Measurements from ENCODE around the gene ARSK. TPM values are rescaled to one million over a fixed set of nuclear protein-coding genes. Genes with fewer than 3 reads are reported as not detected.

ARSK gene
- total RNA-seq, 1 experiment from 2014 or later = 3.6 TPM

- BruUV-seq (replicated peaks) = no TSS peak
- ChIA-PET CTCF (no interaction called here), POLR2A (no interaction called here)
- TF ChIP-seq CTCF (IDR thresholded peaks at IDR 0.05; ENCODE audit: unreplicated experiment) = no peak
- Mint-ChIP-seq H3K4me3 (ENCODE audit: unreplicated experiment) (no peak overlapping the region), H3K9me3 (ENCODE audit: unreplicated experiment) (no peaks in the 10 kb centered on the region), H3K4me1 (ENCODE audit: insufficient read depth, unreplicated experiment) (no peaks in the 10 kb centered on the region), H3K27ac (ENCODE audit: low read depth, unreplicated experiment) (no peak overlapping the region), H3K36me3 (ENCODE audit: insufficient read depth, unreplicated experiment) (peaks cover 69% of the 10 kb centered on the region), H3K27me3 (ENCODE audit: insufficient read depth, unreplicated experiment) (no peaks in the 10 kb centered on the region)
- intact Hi-C loops (cut with micrococcal nuclease) = loop anchor here (10.0 kb wide), 1 partner anchor 234 kb away; the partner anchor contains the start of gene MCTP1
- DNase-seq (ENCODE audit: unreplicated experiment) = no peak
These were observed 36.5 kb upstream of the ARSK start for GRCh38 chr5:95518417-95518816.

GRCh38 chr5:95519151-95519550 is 35.8 kb upstream of the ARSK start:
- DNase-seq (ENCODE audit: unreplicated experiment) = no peak
- no peak for TF ChIP-seq CTCF (IDR thresholded peaks at IDR 0.05; ENCODE audit: unreplicated experiment)
- CTCF ChIA-PET = interaction anchor here (0.7 kb wide), 1 partner anchor 60 kb away, joined by 5 read pairs; no protein-coding TSS in a partner anchor
- no TSS peak for BruUV-seq (replicated peaks)
- H3K27ac Mint-ChIP-seq (ENCODE audit: low read depth, unreplicated experiment) = no peak overlapping the region
- intact Hi-C loops (cut with micrococcal nuclease) = loop anchor here (10.0 kb wide), 1 partner anchor 234 kb away; the partner anchor contains the start of gene MCTP1
- no peak overlapping the region for H3K4me3 Mint-ChIP-seq (ENCODE audit: unreplicated experiment)
- H3K4me1 Mint-ChIP-seq (ENCODE audit: insufficient read depth, unreplicated experiment) = no peaks in the 10 kb centered on the region
- no peaks in the 10 kb centered on the region for H3K9me3 Mint-ChIP-seq (ENCODE audit: unreplicated experiment)
- H3K27me3 Mint-ChIP-seq (ENCODE audit: insufficient read depth, unreplicated experiment) = no peaks in the 10 kb centered on the region
- POLR2A ChIA-PET = no interaction called here
- peaks cover 62% of the 10 kb centered on the region for H3K36me3 Mint-ChIP-seq (ENCODE audit: insufficient read depth, unreplicated experiment)

GRCh38 chr5:95519681-95520080 is 35.2 kb upstream of the ARSK start:
- intact Hi-C loops (cut with micrococcal nuclease) = loop anchor here (10.0 kb wide), 1 partner anchor 235 kb away; the partner anchor contains the start of gene MCTP1
- ChIA-PET POLR2A (no interaction called here), CTCF (no interaction called here)
- Mint-ChIP-seq H3K4me1 (ENCODE audit: insufficient read depth, unreplicated experiment) (no peaks in the 10 kb centered on the region), H3K27ac (ENCODE audit: low read depth, unreplicated experiment) (no peak overlapping the region), H3K9me3 (ENCODE audit: unreplicated experiment) (no peaks in the 10 kb centered on the region), H3K27me3 (ENCODE audit: insufficient read depth, unreplicated experiment) (no peaks in the 10 kb centered on the region), H3K36me3 (ENCODE audit: insufficient read depth, unreplicated experiment) (peaks cover 64% of the 10 kb centered on the region), H3K4me3 (ENCODE audit: unreplicated experiment) (no peak overlapping the region)
- TF ChIP-seq CTCF (IDR thresholded peaks at IDR 0.05; ENCODE audit: unreplicated experiment) = no peak
- DNase-seq (ENCODE audit: unreplicated experiment) = no peak
- BruUV-seq (replicated peaks) = no TSS peak

GRCh38 chr5:95520206-95520605 is 34.7 kb upstream of the ARSK start:
- no peaks in the 10 kb centered on the region for H3K27me3 Mint-ChIP-seq (ENCODE audit: insufficient read depth, unreplicated experiment)
- BruUV-seq (replicated peaks) = no TSS peak
- no peak for DNase-seq (ENCODE audit: unreplicated experiment)
- H3K9me3 Mint-ChIP-seq (ENCODE audit: unreplicated experiment) = no peaks in the 10 kb centered on the region
- intact Hi-C loops (cut with micrococcal nuclease) = no loop called here
- ChIA-PET CTCF (no interaction called here), POLR2A (no interaction called here)
- H3K4me3 Mint-ChIP-seq (ENCODE audit: unreplicated experiment) = no peak overlapping the region
- peaks cover 64% of the 10 kb centered on the region for H3K36me3 Mint-ChIP-seq (ENCODE audit: insufficient read depth, unreplicated experiment)
- no peak for TF ChIP-seq CTCF (IDR thresholded peaks at IDR 0.05; ENCODE audit: unreplicated experiment)
- no peak overlapping the region for H3K27ac Mint-ChIP-seq (ENCODE audit: low read depth, unreplicated experiment)
- H3K4me1 Mint-ChIP-seq (ENCODE audit: insufficient read depth, unreplicated experiment) = no peaks in the 10 kb centered on the region

Data from MCF 10A (cell line).